Gastroesophageal sphincter (tissue), 3 donors: ENCODE results near the gene DCST1.

Source experiments
- POLR2A ChIP-seq, 2 donors: fragments of 450-650 bp; IDR thresholded peaks; one replicate each; pipeline ENCODE4 v1.6.1; 2017; ENCODE audit warnings: antibody characterized with exemption in 2 of 2, mild to moderate bottlenecking in 2 of 2, moderate library complexity in 1 of 2
- TF ChIP-seq, protein P1 (sequence below), 4 experiments: fragments of 200-600 bp in 2 of 4; fragments of 450-650 bp in 2 of 4; sonication (generic) in 1 of 4; IDR thresholded peaks; one replicate each; pipeline ENCODE4 v1.5.1; 2017 to 2019; ENCODE audit warnings: antibody characterized with exemption in 4 of 4, mild to moderate bottlenecking in 2 of 4, moderate library complexity in 2 of 4

DNA sequence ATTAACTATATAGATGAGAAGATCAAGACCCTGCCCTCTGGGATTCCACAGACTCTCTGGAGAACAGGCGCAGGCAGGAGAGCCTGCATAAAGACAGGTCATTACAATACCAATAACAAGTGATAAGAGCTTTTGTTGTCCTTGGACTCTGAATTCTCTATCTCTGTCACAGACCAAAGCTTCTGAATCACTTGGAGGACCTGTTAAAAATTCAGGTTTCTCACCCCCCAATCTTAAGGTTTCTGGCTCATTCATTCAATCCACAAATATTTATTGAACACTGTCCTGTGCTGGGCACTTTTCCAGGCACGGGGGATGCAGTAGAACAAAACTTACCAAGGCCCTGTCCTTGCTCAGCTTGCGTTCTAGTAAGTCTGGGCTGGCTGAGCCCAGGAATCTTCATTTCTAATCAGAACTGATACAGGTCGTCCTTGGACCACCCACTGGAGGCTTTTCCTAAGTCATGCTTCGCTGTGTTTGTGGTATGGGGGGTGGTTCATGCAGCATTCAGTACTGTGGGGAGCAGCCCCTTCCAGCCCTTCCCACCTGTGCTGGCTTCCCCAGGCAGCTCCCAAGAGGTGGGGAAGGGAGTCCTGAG, 31.3 kb downstream of the DCST1 start:
- TF ChIP-seq, protein P1, sequence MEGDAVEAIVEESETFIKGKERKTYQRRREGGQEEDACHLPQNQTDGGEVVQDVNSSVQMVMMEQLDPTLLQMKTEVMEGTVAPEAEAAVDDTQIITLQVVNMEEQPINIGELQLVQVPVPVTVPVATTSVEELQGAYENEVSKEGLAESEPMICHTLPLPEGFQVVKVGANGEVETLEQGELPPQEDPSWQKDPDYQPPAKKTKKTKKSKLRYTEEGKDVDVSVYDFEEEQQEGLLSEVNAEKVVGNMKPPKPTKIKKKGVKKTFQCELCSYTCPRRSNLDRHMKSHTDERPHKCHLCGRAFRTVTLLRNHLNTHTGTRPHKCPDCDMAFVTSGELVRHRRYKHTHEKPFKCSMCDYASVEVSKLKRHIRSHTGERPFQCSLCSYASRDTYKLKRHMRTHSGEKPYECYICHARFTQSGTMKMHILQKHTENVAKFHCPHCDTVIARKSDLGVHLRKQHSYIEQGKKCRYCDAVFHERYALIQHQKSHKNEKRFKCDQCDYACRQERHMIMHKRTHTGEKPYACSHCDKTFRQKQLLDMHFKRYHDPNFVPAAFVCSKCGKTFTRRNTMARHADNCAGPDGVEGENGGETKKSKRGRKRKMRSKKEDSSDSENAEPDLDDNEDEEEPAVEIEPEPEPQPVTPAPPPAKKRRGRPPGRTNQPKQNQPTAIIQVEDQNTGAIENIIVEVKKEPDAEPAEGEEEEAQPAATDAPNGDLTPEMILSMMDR (IDR thresholded peaks at IDR 0.05): no peak
- TF ChIP-seq POLR2A (IDR thresholded peaks at IDR 0.05): no peak
